Activated CD8-positive, alpha-beta memory T cell treated with anti-CD3 and anti-CD28 coated beads for 48 hours (primary cell): ENCODE data around the gene ZNF433.
"Not testable (repeated sequence)": the region's sequence is repeated elsewhere in the genome, so short reads cannot be mapped to it uniquely, and the experiment has no call there.

ENCODE experiments used
- DNase-seq, 3 experiments: peaks; one replicate each; pipeline ENCODE4 v3.0.0-alpha.2; 2020; ENCODE audit warnings: low read depth in 2 of 3, low spot score in 2 of 3

ZNF433 gene

DNA sequence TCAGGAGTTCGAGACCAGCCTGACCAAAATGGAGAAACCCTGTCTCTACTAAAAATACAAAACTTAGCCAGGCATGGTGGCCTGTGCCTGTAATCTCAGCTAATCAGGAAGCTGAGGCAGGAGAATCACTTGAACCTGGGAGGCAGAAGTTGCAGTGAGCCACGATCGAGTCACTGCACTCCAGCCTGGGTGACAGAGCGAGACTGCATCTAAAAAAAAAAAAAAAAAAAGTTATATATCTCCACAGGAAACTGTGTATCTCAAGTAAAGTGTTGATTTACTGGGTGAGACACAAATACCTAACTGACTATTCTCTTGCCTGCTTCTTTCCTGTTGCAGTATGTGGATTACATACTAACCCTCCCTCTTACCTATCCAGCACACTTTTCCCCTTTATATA lies 43.6 kb downstream of the ZNF433 start:
- DNase-seq, result not testable (repeated sequence)

GRCh38 chr19:11989112-11989456 lies 46.4 kb downstream of the ZNF433 start:
- no peak for DNase-seq

DNA sequence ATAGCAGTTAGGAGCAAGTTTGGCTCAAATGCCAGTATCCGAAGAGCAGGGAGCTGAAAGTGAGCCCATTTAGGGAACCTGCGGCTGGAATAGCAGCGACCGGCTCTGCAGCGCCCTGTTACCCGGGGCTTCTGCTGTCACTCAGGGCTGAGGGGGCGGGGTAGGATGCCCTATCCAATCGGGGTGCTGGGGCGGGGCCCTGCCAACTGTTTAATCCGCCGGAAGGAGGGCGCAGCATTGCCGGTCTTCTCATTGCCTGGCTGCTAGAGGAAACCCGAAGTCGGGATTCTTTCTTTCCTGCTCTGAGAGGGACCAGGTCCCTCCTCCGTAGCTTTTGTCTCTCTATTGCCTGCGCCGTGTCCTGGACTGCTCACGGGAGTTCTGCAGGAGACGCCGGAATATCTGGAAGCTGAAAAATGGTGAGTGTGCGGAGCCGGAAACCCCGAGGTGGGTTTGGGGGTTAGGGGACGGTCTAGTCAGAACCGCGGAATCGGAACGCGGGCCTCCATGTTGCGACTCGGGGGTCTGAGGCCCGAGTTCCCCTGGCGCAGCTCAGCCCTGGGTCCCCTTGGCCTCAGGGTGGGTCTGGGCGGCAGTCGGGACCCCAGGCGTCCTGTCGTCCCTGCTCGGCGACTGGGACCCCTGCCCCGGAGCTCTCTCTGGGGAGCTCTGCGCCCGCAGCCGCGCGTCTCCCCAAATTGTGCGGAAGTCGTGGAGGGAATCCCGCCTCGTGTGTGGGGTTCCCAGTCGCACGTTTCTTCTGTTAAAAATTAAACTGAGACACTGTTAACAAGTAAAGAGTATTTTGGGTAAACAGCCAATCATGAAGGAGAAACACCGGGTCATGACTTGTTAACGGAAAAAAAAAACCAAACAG lies 47.8 kb downstream of the ZNF433 start:
- DNase-seq, result peak; percentile 70 to 77 (median 71)

DNA sequence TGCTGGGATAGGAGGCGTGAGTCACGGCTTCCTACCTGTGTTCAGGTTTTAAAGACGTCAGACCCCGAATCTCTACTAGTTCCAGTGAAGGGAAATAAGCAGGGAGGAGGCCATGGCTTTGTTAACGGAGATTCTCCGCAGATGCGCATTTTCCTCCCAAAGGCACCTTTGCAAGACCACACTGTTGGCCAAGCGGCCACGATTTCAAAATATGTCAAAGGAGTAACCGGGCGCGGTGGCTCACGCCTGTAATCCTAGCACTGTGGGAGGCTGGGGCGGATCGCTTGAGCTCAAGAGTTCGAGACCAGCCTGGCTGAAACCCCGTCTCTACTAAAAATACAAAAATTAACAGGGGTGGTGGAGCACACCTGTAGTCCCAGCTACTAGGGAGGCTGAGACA lies 48.7 kb downstream of the ZNF433 start:
- no peak for DNase-seq

DNA sequence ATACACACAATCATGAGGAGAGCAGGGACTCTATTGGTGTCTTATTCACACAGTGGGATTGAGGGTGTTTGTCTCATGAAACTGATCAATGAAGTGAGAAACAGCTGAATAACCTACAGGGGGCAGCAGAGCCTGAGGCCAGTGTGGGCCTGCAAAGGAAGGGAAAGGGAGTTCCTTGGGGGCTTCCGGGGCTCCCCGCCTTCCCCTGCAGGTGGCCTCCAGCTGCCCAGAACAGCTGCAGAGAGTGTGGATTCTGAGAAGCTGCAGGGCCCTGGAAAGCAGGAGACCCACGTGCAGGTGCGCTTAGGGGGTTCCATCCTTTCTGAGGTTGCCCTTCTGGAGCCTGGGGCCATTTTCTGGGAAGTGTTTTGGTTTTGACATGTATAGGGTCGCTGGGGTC lies 50.5 kb downstream of the ZNF433 start:
- no peak for DNase-seq

DNA sequence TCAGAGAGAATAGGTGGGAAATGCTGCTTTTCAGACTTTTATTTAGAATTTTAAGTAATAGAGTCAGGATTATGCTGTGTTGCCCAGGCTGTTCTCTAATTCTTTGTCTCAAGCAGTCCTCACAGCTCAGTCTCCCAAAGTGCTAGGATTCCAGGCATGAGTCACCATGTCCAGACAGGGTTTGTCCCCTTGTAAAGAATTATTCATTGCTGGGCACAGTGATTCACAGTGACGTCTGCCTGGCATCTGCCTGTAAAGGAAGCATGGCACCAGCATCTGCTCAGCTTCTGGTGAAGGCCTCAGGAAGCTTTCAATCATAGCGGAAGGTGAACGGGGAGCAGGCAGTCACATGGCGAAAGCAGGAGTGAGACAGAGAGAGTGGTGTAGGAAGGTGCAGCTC lies 53.0 kb downstream of the ZNF433 start:
- no peak for DNase-seq

DNA sequence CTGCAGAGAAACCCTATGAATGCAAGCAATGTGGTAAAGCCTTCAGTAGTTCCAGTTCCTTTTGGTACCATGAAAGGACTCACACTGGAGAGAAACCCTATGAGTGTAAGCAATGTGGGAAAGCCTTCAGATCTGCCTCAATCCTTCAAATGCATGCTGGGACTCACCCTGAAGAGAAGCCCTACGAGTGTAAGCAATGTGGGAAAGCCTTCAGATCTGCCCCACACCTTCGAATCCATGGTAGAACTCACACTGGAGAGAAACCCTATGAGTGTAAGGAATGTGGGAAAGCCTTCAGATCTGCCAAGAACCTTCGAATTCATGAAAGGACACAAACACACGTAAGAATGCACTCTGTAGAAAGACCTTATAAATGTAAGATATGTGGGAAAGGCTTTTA lies 56.0 kb downstream of the ZNF433 start:
- no peak for DNase-seq

DNA sequence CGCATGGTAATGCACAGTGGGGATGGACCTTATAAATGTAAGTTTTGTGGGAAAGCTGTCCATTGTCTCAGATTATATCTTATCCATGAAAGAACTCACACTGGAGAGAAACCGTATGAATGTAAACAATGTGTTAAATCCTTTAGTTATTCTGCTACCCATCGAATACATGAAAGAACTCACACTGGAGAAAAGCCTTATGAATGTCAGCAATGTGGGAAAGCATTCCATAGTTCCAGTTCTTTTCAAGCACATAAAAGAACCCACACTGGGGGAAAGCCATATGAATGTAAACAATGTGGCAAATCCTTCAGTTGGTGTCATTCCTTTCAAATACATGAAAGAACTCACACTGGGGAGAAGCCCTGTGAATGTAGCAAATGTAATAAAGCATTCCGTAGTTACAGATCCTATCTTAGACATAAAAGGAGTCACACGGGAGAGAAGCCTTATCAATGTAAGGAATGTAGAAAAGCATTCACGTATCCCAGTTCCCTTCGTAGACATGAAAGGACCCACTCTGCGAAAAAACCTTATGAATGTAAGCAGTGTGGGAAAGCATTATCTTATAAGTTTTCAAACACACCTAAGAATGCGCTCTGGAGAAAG lies 56.9 kb downstream of the ZNF433 start:
- no peak for DNase-seq

DNA sequence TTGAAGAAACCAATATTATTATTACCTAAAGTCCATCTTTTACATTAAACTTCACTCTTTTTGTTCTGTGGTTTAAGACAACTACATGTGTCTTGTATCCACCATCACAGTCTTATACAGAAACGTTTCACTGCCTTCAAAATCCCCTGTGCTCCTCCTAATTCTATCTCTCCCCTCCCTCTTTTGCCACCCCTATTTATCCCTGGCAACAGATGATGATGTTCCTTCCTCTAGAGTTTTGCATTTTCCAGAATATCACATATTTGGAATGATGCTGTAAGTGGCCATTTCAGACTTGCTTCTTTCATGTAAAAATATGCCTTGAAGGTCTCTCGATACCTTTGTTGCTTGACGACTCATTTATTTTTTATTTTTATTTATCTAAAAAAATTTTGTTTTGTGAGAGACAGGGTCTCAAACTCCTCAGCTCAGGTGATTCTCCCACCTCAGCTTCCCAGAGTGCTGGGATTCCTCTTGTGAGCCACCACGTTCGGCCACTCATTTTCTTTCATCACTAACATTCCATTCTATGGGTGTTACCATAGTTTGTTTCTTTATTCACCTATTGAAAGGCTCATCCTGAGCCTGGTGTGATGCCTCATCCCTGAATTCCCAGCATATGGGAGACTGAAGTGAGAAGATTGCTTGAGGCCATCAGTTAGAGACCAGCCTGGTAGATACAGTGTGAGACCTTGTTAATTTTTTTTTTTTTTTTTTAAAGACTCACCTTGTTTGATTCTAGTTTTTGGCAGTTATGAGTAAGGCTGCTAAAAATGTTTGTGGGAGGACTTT lies 62.3 kb downstream of the ZNF433 start:
- no peak for DNase-seq

- no peak for DNase-seq
Observed at GRCh38 chr19:11971041-11971440, 64.4 kb downstream of the ZNF433 start.

DNA sequence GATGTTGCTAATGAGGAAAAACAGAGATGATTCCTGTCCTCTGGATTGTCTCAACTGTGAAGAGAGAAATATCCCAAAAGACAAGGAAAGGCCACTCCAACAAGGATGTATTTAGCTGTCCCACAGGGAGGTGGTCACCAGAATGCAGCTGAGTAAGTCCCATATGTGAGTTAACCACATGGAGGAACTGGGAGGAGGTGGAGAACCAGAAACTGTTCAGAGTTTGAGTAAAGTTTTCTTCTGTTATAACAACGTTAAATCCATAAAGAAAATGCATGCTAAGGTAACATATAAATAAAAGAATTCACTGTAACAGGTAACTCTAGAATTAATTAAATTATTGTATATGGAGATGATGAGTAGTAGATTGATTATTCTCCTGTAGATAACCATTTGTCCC lies 65.3 kb downstream of the ZNF433 start:
- no peak for DNase-seq

GRCh38 chr19:11964858-11965645 lies 70.4 kb downstream of the ZNF433 start, which contains the start of gene ZNF763:
TSS of gene ZNF763 (plus strand) at chr19:11965040. CDS start at chr19:11965209, 169 bp downstream.
- peak; percentile 54 to 66 (median 59) for DNase-seq
